BJ (cell line): ENCODE data around the gene MLLT3. TPM values are rescaled to one million over a fixed set of nuclear protein-coding genes. Genes with fewer than 3 reads are reported as not detected.

Experiments
- CTCF ChIA-PET: fragments of 350-600 bp; formaldehyde crosslinking; extraction: SDS; loops from one replicate; lab custom pipeline; 2021; ENCODE audit warnings: antibody characterized with exemption, inconsistent platforms; lab: Yijun Ruan, JAX
- POLR2A ChIA-PET: fragments of 300-600 bp; sonication (Branson Sonifier 250); formaldehyde crosslinking; extraction: SDS; loops from one replicate; lab custom pipeline; 2021; ENCODE audit warnings: antibody characterized with exemption; lab: Charles Lee
- DNase-seq: peaks from one replicate; pipeline ENCODE4 v3.0.0-alpha.2; 2011; ENCODE audit warnings: low read depth
- H3K27me3 ChIP-seq: 2 replicates; pipeline ENCODE4 v1.6.0; 2011; ENCODE audit warnings: low read length; ENCODE audit not compliant: control insufficient read depth, insufficient read depth
- H3K36me3 ChIP-seq: 2 replicates; pipeline ENCODE4 v1.5.1; 2011; ENCODE audit warnings: low read length; ENCODE audit not compliant: control insufficient read depth, insufficient read depth
- H3K4me3 ChIP-seq: 2 replicates; pipeline ENCODE4 v1.5.1; 2011; ENCODE audit warnings: low read depth, mild to moderate bottlenecking, control low read depth, low read length
- polyA plus RNA-seq: library from polyadenylated mRNA; depleted of rRNA; stranded (reverse); fragments of >200 nt; gene quantifications from 2 replicates; pipeline ENCODE4 v1.2.3, GENCODE V29; 2011
- TF ChIP-seq, protein P1 (sequence below): IDR thresholded peaks from 2 replicates; pipeline ENCODE4 v1.5.1; 2011; ENCODE audit warnings: low read depth, mild to moderate bottlenecking, control low read depth, inconsistent platforms, low read length, moderate library complexity; ENCODE audit not compliant: insufficient read depth

Gene MLLT3
- polyA plus RNA-seq, 1 experiment = 13.8 TPM

DNA sequence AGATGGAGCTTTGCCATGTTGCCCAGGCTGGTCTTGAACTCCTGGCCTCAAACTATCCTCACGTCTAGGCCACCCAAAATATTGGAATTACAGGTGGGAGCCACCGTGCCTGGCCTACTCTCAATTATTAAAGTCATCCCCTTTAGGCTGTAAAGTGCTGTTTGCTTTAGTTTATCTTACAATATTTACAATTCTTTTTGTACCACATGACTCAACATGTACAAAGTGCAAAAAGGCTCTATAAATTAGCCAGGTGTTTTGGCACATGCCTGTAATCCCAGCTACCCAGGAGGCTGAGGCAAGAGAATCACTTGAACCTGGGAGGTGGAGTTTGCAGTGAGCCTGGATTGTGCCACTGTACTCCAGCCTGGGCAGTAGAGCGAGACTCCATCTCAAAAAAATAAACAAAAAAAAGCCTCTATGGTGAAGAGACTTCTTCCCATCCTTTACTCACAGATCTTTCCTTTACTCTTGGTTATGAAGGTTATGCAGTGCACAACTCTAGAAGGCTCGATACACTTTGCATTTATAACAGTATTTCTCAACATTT, 28.5 kb upstream of the MLLT3 start:
- no peak for DNase-seq
- Histone ChIP-seq H3K36me3 (no peaks in the 10 kb centered on the region), H3K4me3 (no peak overlapping the region), H3K27me3 (no peaks in the 10 kb centered on the region)
- ChIA-PET CTCF (interaction anchor here (0.6 to 1.2 kb wide), 3 partner anchors 14 to 431 kb away, joined by 3 to 4 read pairs (median 4); no protein-coding TSS in a partner anchor), POLR2A (no interaction called here)
- TF ChIP-seq, protein P1, sequence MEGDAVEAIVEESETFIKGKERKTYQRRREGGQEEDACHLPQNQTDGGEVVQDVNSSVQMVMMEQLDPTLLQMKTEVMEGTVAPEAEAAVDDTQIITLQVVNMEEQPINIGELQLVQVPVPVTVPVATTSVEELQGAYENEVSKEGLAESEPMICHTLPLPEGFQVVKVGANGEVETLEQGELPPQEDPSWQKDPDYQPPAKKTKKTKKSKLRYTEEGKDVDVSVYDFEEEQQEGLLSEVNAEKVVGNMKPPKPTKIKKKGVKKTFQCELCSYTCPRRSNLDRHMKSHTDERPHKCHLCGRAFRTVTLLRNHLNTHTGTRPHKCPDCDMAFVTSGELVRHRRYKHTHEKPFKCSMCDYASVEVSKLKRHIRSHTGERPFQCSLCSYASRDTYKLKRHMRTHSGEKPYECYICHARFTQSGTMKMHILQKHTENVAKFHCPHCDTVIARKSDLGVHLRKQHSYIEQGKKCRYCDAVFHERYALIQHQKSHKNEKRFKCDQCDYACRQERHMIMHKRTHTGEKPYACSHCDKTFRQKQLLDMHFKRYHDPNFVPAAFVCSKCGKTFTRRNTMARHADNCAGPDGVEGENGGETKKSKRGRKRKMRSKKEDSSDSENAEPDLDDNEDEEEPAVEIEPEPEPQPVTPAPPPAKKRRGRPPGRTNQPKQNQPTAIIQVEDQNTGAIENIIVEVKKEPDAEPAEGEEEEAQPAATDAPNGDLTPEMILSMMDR = no peak

DNA sequence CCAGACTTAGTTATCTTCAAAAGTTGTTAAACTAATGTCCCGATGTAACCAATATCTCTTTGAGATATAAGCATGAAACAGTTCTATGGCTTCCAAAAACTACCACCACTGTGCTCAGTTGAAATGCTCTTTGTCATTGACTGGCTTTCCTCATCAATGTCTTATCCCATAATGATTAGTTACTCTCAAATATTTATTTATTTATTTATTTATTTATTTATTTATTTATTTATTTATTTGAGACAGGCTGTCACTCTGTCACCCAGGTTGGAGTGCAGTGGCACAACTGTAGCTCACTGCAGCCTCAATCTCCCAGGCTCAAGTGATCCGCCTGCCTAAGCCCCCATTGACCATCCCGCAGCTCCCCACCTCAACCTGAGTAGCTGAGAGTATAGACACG, 28.0 kb upstream of the MLLT3 start:
- H3K27me3 ChIP-seq = no peaks in the 10 kb centered on the region
- ChIA-PET POLR2A (no interaction called here), CTCF (interaction anchor here (0.6 to 1.2 kb wide), 3 partner anchors 14 to 430 kb away, joined by 3 to 4 read pairs (median 4); no protein-coding TSS in a partner anchor)
- no peak for DNase-seq
- TF ChIP-seq, protein P1 = no peak
- H3K4me3 ChIP-seq = no peak overlapping the region
- H3K36me3 ChIP-seq = no peaks in the 10 kb centered on the region

DNA sequence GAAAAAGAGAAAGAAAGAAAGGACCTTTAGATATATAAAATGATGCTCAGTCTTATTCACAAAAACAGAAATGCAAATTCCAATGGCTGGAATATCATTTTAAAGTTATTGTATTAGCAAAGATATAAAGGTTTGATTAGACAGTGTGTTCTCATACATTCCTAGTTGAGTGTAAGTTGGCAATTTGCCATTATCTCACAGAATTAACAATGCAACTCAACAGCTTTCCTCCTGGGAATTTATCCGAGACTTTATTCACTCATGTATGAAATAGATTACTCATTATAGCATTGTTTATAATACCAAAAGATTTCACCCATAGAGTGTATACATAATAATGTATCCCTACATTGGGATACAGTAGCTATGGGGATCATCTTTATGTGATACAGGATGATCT, 27.1 kb upstream of the MLLT3 start:
- CTCF ChIA-PET = no interaction called here
- DNase-seq = no peak
- POLR2A ChIA-PET = no interaction called here
- no peak overlapping the region for H3K4me3 ChIP-seq
- no peaks in the 10 kb centered on the region for H3K36me3 ChIP-seq
- no peaks in the 10 kb centered on the region for H3K27me3 ChIP-seq
- TF ChIP-seq, protein P1 = no peak

DNA sequence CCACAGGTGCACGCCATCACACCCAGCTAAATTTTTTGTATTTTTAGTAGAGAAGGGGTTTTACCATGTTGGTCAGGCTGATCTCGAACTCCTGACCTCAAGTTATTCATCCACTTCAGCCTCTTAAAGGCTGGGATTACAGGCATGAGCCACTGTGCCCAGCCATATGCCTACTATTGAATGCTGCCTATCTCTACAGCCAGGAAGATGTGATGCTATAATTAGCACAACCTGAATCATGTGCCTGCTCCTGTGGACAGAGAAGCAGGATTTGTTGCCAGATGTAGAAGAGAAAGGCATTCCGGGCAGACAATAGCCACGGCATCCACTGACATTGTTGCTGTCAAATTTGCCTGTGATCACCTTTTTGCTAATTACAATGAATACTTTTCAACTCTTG, 24.4 kb upstream of the MLLT3 start:
- no peaks in the 10 kb centered on the region for H3K27me3 ChIP-seq
- POLR2A ChIA-PET = interaction anchor here (0.6 kb wide), 1 partner anchor 38 kb away, joined by 4 read pairs; the partner anchor contains the start of gene FOCAD
- H3K36me3 ChIP-seq = no peaks in the 10 kb centered on the region
- H3K4me3 ChIP-seq = no peak overlapping the region
- TF ChIP-seq, protein P1 = no peak
- DNase-seq = no peak
- CTCF ChIA-PET = no interaction called here

DNA sequence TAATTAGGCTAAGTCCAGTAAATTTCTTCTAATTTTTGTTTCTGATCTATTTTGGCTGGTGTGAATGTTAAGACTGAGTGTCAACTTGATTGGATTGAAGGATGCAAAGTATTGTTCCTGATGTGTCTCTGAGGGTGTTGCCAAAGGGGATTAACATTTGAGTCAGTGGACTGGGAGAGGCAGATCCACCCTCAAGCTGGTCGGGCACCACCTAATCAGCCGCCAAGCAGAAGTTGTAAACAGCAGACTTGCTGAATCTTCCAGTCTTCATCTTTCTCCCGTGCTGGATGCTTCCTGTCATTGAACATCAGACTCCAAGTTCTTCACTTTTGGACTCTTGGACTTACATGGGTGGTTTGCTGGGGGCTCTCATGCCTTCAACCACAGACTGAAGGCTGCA, 21.4 kb upstream of the MLLT3 start:
- no peak for DNase-seq
- ChIA-PET POLR2A (no interaction called here), CTCF (no interaction called here)
- TF ChIP-seq, protein P1 = no peak
- no peaks in the 10 kb centered on the region for H3K27me3 ChIP-seq
- H3K36me3 ChIP-seq = no peaks in the 10 kb centered on the region
- H3K4me3 ChIP-seq = no peak overlapping the region
